Activated CD4-positive, alpha-beta T cell treated with anti-CD3 and anti-CD28 coated beads, Interleukin-10, Interleukin-2, amounts not matched to agents 100 ng/mL and 50 ng/mL, durations not matched to agents 16 hours and 8 hours (primary cell): ENCODE data around the gene MED27.

Experiments
- DNase-seq: peaks from one replicate; pipeline ENCODE4 v3.0.0-alpha.2; 2020

MED27 gene

GRCh38 chr9:131992906-131993657 is 86.6 kb downstream of the MED27 start:
- DNase-seq, result no peak

GRCh38 chr9:131987232-131987631 is 92.4 kb downstream of the MED27 start:
- no peak for DNase-seq

- DNase-seq, result no peak
Observed at GRCh38 chr9:131986576-131986975, 93.1 kb downstream of the MED27 start.

- no peak for DNase-seq
Observed at GRCh38 chr9:131986089-131986488, 93.6 kb downstream of the MED27 start.

- DNase-seq, result no peak
Observed at GRCh38 chr9:131984564-131984963, 95.1 kb downstream of the MED27 start.

- no peak for DNase-seq
Observed at GRCh38 chr9:131982671-131983239, 96.9 kb downstream of the MED27 start.

- no peak for DNase-seq
Observed at GRCh38 chr9:131982102-131982501, 97.6 kb downstream of the MED27 start.

GRCh38 chr9:131981116-131981776 is 98.4 kb downstream of the MED27 start:
- DNase-seq, result no peak

GRCh38 chr9:131980267-131981016 is 99.2 kb downstream of the MED27 start:
- no peak for DNase-seq

- no peak for DNase-seq
Observed at GRCh38 chr9:131977109-131977838, 102.4 kb downstream of the MED27 start.

- no peak for DNase-seq
Observed at GRCh38 chr9:131976157-131977108, 103.2 kb downstream of the MED27 start.

- DNase-seq, result no peak
Observed at GRCh38 chr9:131972889-131973288, 106.8 kb downstream of the MED27 start.

GRCh38 chr9:131971482-131972074 is 108.1 kb downstream of the MED27 start:
- DNase-seq, result no peak

- DNase-seq, result no peak
Observed at GRCh38 chr9:131969469-131969989, 110.1 kb downstream of the MED27 start.

- DNase-seq, result no peak
Observed at GRCh38 chr9:131968632-131969031, 111.0 kb downstream of the MED27 start.

GRCh38 chr9:131965841-131966240 is 113.8 kb downstream of the MED27 start:
- no peak for DNase-seq

- DNase-seq, result no peak
Observed at GRCh38 chr9:131965103-131965502, 114.6 kb downstream of the MED27 start.

- no peak for DNase-seq
Observed at GRCh38 chr9:131963072-131964030, 116.3 kb downstream of the MED27 start.

- DNase-seq, result no peak
Observed at GRCh38 chr9:131961496-131961880, 118.2 kb downstream of the MED27 start.
